Osteoblast (primary cell): ENCODE results near the gene LIF. TPM values are rescaled to one million over a fixed set of nuclear protein-coding genes. Genes with fewer than 3 reads are reported as not detected.

ENCODE experiments used
- DNase-seq: peaks from one replicate; pipeline ENCODE4 v3.0.0; 2011; ENCODE audit warnings: low spot score, mixed read lengths; ENCODE audit not compliant: insufficient read length; ENCODE audit errors: missing footprints
- H2AFZ ChIP-seq: 2 replicates; pipeline ENCODE4 v1.6.0; 2011; ENCODE audit warnings: mild to moderate bottlenecking, low read length
- H3K27ac ChIP-seq: 2 replicates; pipeline ENCODE4 v1.5.1; 2011; ENCODE audit warnings: mild to moderate bottlenecking, low read depth, low read length, moderate library complexity
- H3K27me3 ChIP-seq: 2 replicates; pipeline ENCODE4 v1.6.0; 2012; ENCODE audit warnings: mild to moderate bottlenecking, control low read depth, inconsistent platforms, low read length, moderate library complexity; ENCODE audit not compliant: insufficient read depth
- H3K36me3 ChIP-seq: 2 replicates; pipeline ENCODE4 v1.5.1; 2011; ENCODE audit warnings: mild to moderate bottlenecking, low read length, control low read depth, moderate library complexity; ENCODE audit not compliant: insufficient read depth
- H3K4me1 ChIP-seq: 2 replicates; pipeline ENCODE4 v1.5.1; 2011; ENCODE audit warnings: mild to moderate bottlenecking, low read length, control low read depth, moderate library complexity; ENCODE audit not compliant: insufficient read depth
- H3K4me2 ChIP-seq: 2 replicates; pipeline ENCODE4 v1.6.0; 2011; ENCODE audit warnings: mild to moderate bottlenecking, low read length; ENCODE audit not compliant: insufficient read depth
- H3K4me3 ChIP-seq: fragments of 200-600 bp; sonication (generic); 3 replicates; pipeline ENCODE4 v1.5.1; 2012; ENCODE audit warnings: mild to moderate bottlenecking, low read length, inconsistent platforms; ENCODE audit not compliant: insufficient read depth
- H3K79me2 ChIP-seq: 2 replicates; pipeline ENCODE4 v1.6.0; 2012; ENCODE audit warnings: mild to moderate bottlenecking, low read length, control low read depth, inconsistent platforms; ENCODE audit not compliant: insufficient read depth
- H3K9me3 ChIP-seq: 2 replicates; pipeline ENCODE4 v1.5.1; 2011; ENCODE audit warnings: low read depth, low read length, control low read depth
- H4K20me1 ChIP-seq: 2 replicates; pipeline ENCODE4 v1.6.0; 2012; ENCODE audit warnings: mild to moderate bottlenecking, low read length, control low read depth; ENCODE audit not compliant: insufficient read depth
- total RNA-seq: library from RNA; depleted of rRNA; stranded (reverse); fragments of >200 nt; gene quantifications from 2 replicates; pipeline ENCODE4 v1.2.3, GENCODE V29; 2012
- TF ChIP-seq, protein P1 (sequence below): IDR thresholded peaks from 2 replicates; pipeline ENCODE4 v1.5.1; 2011; ENCODE audit warnings: mild to moderate bottlenecking, low read depth, low read length, moderate library complexity; ENCODE audit errors: extremely low read depth

The LIF gene
- total RNA-seq, 1 donor: 3.3 TPM

DNA sequence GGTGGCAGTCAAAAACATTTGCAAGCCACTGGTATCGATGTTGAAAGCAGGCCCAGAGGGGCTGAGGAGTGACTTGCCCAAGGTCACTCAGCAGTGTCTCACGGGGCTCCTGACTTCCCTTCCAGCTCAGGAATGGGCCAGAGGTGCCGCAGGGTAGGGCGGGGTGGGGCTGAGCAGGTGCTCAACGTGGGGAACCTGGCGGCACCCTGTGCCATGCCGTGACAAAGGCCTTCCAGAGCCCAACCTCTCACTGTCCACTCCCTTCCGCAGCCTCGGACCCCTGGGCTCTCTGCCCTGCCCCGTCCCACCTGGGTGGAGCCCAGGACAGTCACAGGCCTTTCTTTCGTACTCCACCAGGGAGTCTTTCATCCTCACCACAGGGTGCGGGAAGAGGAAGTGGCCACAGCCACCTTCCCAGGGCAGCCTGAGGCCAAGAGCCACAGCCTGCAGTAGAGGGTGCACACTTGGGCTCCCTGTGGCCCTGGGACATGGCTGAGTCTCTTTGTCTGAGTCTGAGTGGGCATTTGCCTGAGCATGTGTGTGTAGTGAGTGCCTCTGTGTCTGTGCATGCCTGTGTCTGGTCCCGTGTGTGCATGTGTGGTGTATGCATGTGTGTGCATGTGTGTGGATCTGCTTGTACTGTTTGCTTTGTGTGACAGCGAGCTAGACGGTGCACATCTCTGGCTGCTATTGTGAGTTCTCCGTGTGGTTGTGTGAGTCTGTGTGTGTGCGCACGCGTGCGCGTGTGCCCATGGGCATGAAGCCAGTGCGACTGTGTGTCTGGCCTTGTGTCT is 6.0 kb upstream of the LIF start:
- H3K9me3 ChIP-seq: no peaks in the 10 kb centered on the region
- H2AFZ ChIP-seq: no peak overlapping the region
- no peaks in the 10 kb centered on the region for H3K27me3 ChIP-seq
- peak overlapping the region; percentile 92 for H3K27ac ChIP-seq
- H3K4me3 ChIP-seq: no peak overlapping the region
- H4K20me1 ChIP-seq: no peaks in the 10 kb centered on the region
- H3K36me3 ChIP-seq: no peaks in the 10 kb centered on the region
- TF ChIP-seq, protein P1, sequence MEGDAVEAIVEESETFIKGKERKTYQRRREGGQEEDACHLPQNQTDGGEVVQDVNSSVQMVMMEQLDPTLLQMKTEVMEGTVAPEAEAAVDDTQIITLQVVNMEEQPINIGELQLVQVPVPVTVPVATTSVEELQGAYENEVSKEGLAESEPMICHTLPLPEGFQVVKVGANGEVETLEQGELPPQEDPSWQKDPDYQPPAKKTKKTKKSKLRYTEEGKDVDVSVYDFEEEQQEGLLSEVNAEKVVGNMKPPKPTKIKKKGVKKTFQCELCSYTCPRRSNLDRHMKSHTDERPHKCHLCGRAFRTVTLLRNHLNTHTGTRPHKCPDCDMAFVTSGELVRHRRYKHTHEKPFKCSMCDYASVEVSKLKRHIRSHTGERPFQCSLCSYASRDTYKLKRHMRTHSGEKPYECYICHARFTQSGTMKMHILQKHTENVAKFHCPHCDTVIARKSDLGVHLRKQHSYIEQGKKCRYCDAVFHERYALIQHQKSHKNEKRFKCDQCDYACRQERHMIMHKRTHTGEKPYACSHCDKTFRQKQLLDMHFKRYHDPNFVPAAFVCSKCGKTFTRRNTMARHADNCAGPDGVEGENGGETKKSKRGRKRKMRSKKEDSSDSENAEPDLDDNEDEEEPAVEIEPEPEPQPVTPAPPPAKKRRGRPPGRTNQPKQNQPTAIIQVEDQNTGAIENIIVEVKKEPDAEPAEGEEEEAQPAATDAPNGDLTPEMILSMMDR: no peak
- peak; percentile 87 for DNase-seq
- no peak overlapping the region for H3K4me2 ChIP-seq
- H3K4me1 ChIP-seq: peaks cover 45% of the 10 kb centered on the region
- H3K79me2 ChIP-seq: peaks cover 13% of the 10 kb centered on the region

GRCh38 chr22:30251711-30252110 is 5.2 kb upstream of the LIF start:
- no peaks in the 10 kb centered on the region for H3K36me3 ChIP-seq
- peak overlapping the region; percentile 92 for H3K27ac ChIP-seq
- H4K20me1 ChIP-seq: no peaks in the 10 kb centered on the region
- H3K4me3 ChIP-seq: no peak overlapping the region
- H3K27me3 ChIP-seq: no peaks in the 10 kb centered on the region
- H3K4me2 ChIP-seq: no peak overlapping the region
- TF ChIP-seq, protein P1: no peak
- no peak overlapping the region for H2AFZ ChIP-seq
- H3K4me1 ChIP-seq: peaks cover 50% of the 10 kb centered on the region
- H3K9me3 ChIP-seq: no peaks in the 10 kb centered on the region
- H3K79me2 ChIP-seq: peaks cover 21% of the 10 kb centered on the region
- DNase-seq: peak; percentile 96

GRCh38 chr22:30250661-30251267 is 4.2 kb upstream of the LIF start:
- Histone ChIP-seq H2AFZ (no peak overlapping the region), H3K27ac (peak overlapping the region; percentile 92), H3K4me2 (peak overlapping the region; percentile 3)

More at GRCh38 chr22:30250661-30251267, 4.2 kb upstream of the LIF start:
- Histone ChIP-seq H3K4me1 (peaks cover 45% of the 10 kb centered on the region), H3K4me3 (no peak overlapping the region), H3K9me3 (no peaks in the 10 kb centered on the region), H4K20me1 (no peaks in the 10 kb centered on the region), H3K27me3 (no peaks in the 10 kb centered on the region), H3K79me2 (peaks cover 28% of the 10 kb centered on the region), H3K36me3 (no peaks in the 10 kb centered on the region)
- TF ChIP-seq, protein P1: no peak
- DNase-seq: peak; percentile 99
